Measurements from ENCODE around the gene FAAP20. TPM values are rescaled to one million over a fixed set of nuclear protein-coding genes. Genes with fewer than 3 reads are reported as not detected.

The FAAP20 gene
- total RNA-seq (10 to 100 TPM; 33.8 to 49.5 (median 39.6) TPM), polyA plus RNA-seq (10 to 100 TPM; 28.4 to 58.0 (median 56.5) TPM)

GRCh38 chr1:2194319-2194897, at the start of gene FAAP20:
FAAP20 (minus strand) TSS chr1:2194772; CDS start chr1:2194749, 23 bp downstream.
- H3K27me3 ChIP-seq, result no peaks in the 10 kb centered on the region
- H3K4me3 ChIP-seq, result peak within 1 kb of the TSS; percentile 54 to 74 (median 69)
- peak; percentile 72 for DNase-seq
- intact Hi-C loops (cut with DNase I), result loop anchor here (5.0 kb wide), 1 partner anchor 198 kb away; the partner anchor contains the start of genes MORN1 and RER1
- no peak for TF ChIP-seq CTCF (IDR thresholded peaks at IDR 0.05)
- peak in 3 of 4 donors; percentile 36 to 73 (median 52) for TF ChIP-seq POLR2AphosphoS5 (IDR thresholded peaks at IDR 0.05)
- no peaks in the 10 kb centered on the region for H3K9me3 ChIP-seq
- 1 to 2% methylated on average over 63 of the region's 63 CpGs for WGBS, 2 donors
- H3K4me1 ChIP-seq, result peaks cover 0 to 68% (median 60%) of the 10 kb centered on the region in 4 donors
- H3K36me3 ChIP-seq, result no peaks in the 10 kb centered on the region
- H3K27ac ChIP-seq, result peak within 1 kb of the TSS; percentile 94 to 99 (median 96)

- Histone ChIP-seq H3K27me3 (no peaks in the 10 kb centered on the region), H3K36me3 (peaks cover 0 to 4% (median 0%) of the 10 kb centered on the region in 4 donors), H3K4me3 (no peak overlapping the region), H3K27ac (peak overlapping the region in 3 of 4 donors; percentile 14 to 92 (median 92)), H3K4me1 (peaks cover 0 to 90% (median 89%) of the 10 kb centered on the region in 4 donors), H3K9me3 (no peaks in the 10 kb centered on the region)
- intact Hi-C loops (cut with DNase I), result no loop called here
- TF ChIP-seq POLR2AphosphoS5 (IDR thresholded peaks at IDR 0.05), result peak in 1 of 4 donors; percentile 3
- no peak for TF ChIP-seq CTCF (IDR thresholded peaks at IDR 0.05)
- no peak for DNase-seq
- 86 to 90% methylated on average over 33 of the region's 33 CpGs for WGBS, 2 donors
These were observed 48.5 kb upstream of the FAAP20 start for GRCh38 chr1:2242814-2243725.

- intact Hi-C loops (cut with DNase I), result no loop called here
- TF ChIP-seq EP300 (IDR thresholded peaks at IDR 0.05) (no peak), POLR2AphosphoS5 (IDR thresholded peaks at IDR 0.05) (no peak), POLR2A (IDR thresholded peaks at IDR 0.05) (no peak), CTCF (IDR thresholded peaks at IDR 0.05) (no peak)
- WGBS, 2 donors, result 83 to 87% methylated on average over 13 of the region's 13 CpGs
- peaks cover 0 to 4% (median 0%) of the 10 kb centered on the region in 4 donors for H3K36me3 ChIP-seq
- no peaks in the 10 kb centered on the region for H3K9me3 ChIP-seq
- no peaks in the 10 kb centered on the region for H3K27me3 ChIP-seq
- H3K4me1 ChIP-seq, result peaks cover 0 to 90% (median 89%) of the 10 kb centered on the region in 4 donors
- peak overlapping the region in 3 of 4 donors; percentile 28 to 92 (median 92) for H3K27ac ChIP-seq
- H3K4me3 ChIP-seq, result no peak overlapping the region
- DNase-seq, result no peak
These were observed 47.2 kb upstream of the FAAP20 start for GRCh38 chr1:2241820-2242219.

- TF ChIP-seq CTCF (IDR thresholded peaks at IDR 0.05), result no peak
- TF ChIP-seq EP300 (IDR thresholded peaks at IDR 0.05), result no peak
- TF ChIP-seq POLR2AphosphoS5 (IDR thresholded peaks at IDR 0.05), result peak in 3 of 4 donors; percentile 32 to 49 (median 38)
- TF ChIP-seq POLR2A (IDR thresholded peaks at IDR 0.05), result no peak
- Histone ChIP-seq H3K4me3 (peak overlapping the region in 1 of 4 donors; percentile 16), H3K36me3 (peaks cover 0 to 4% (median 0%) of the 10 kb centered on the region in 4 donors), H3K27me3 (no peaks in the 10 kb centered on the region), H3K9me3 (no peaks in the 10 kb centered on the region), H3K4me1 (peaks cover 0 to 90% (median 89%) of the 10 kb centered on the region in 4 donors), H3K27ac (peak overlapping the region; percentile 67 to 92 (median 90))
- WGBS, 2 donors, result 62 to 66% methylated on average over 30 of the region's 30 CpGs
- intact Hi-C loops (cut with DNase I), result no loop called here
- DNase-seq, result peak; percentile 90
These were observed 45.9 kb upstream of the FAAP20 start for GRCh38 chr1:2240270-2241156.

Data from sigmoid colon (tissue), 7 donors.